Activated naive CD4-positive, alpha-beta T cell treated with anti-CD3 and anti-CD28 coated beads for 36 hours (primary cell): ENCODE measurements around the gene CFAP47. TPM values are rescaled to one million over a fixed set of nuclear protein-coding genes. Genes with fewer than 3 reads are reported as not detected.

Experiments
- CTCF ChIA-PET: fragments of 350-600 bp; sonication (Branson Sonifier 250); formaldehyde crosslinking; loops from one replicate; lab custom pipeline; 2021; ENCODE audit warnings: antibody characterized with exemption; lab: Charles Lee
- DNase-seq: peaks from one replicate; pipeline ENCODE4 v3.0.0-alpha.2; 2020
- H3K27ac Mint-ChIP-seq: one replicate; pipeline ENCODE4 v1.8.0; 2021; ENCODE audit warnings: mild to moderate bottlenecking, mixed read lengths
- H3K27me3 Mint-ChIP-seq: one replicate; pipeline ENCODE4 v1.8.0; 2021; ENCODE audit warnings: low read depth, mixed read lengths
- H3K36me3 Mint-ChIP-seq: one replicate; pipeline ENCODE4 v1.8.0; 2021; ENCODE audit warnings: low read depth, mixed read lengths
- H3K4me1 Mint-ChIP-seq: one replicate; pipeline ENCODE4 v1.8.0; 2021; ENCODE audit warnings: low read depth, mixed read lengths
- H3K4me3 Mint-ChIP-seq: one replicate; pipeline ENCODE4 v1.8.0; 2021; ENCODE audit warnings: mild to moderate bottlenecking, moderate library complexity, mixed read lengths
- H3K9me3 Mint-ChIP-seq: one replicate; pipeline ENCODE4 v1.8.0; 2021; ENCODE audit warnings: mixed read lengths
- intact Hi-C: fragments of 100-400 bp; cut with micrococcal nuclease; formaldehyde crosslinking; loops from one replicate; pipeline ENCODE4 v1.15.1; 2023
- total RNA-seq, 2 experiments: library from RNA; stranded (reverse); gene quantifications; one replicate each; pipeline ENCODE4 v1.2.3, GENCODE V29; 2021

Gene CFAP47
- total RNA-seq, 2 experiments from 2014 or later = not detected

DNA sequence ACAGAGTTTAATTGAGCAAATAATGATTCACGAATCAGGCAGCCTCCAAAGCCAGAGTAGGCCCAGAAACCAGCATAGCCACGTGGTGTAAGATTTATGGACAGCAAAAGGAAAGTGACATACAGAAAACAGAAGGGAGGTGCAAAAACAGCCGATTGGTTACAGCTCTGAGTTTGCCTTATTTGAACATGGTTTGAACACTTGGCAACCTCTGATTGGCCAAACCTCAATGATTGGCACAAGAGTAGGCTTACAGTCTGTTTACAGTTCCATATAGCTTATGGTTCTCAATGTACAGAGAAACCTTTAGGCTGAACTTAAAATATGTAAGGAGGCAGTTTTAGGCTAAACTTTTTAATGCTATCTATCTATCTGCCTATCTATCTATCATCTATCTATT lies 394.8 kb downstream of the CFAP47 start:
- no peak for DNase-seq
- intact Hi-C loops = no loop called here
- CTCF ChIA-PET = no interaction called here
- no peaks in the 10 kb centered on the region for H3K4me1 Mint-ChIP-seq
- H3K27ac Mint-ChIP-seq = no peak overlapping the region
- H3K4me3 Mint-ChIP-seq = no peak overlapping the region
- no peaks in the 10 kb centered on the region for H3K27me3 Mint-ChIP-seq
- H3K9me3 Mint-ChIP-seq = no peaks in the 10 kb centered on the region
- no peaks in the 10 kb centered on the region for H3K36me3 Mint-ChIP-seq

DNA sequence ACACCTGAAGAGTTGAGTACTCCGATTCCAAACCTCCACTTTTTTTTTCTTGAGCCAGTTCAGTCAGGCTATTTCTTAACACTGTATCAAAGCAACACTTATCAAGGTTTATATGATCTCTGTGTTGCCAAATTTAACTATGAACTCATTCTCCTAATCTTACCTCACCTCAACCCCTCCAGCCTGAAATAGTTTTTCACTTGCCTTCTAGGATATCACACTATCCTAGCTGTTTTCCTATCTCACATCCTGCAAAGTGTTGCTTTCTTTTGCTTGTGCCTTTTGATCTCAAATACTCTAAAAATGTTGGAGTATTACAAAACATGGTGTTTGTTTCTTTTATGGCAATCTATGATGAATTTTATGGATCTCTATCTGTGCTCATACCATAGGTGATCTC lies 415.0 kb downstream of the CFAP47 start:
- Mint-ChIP-seq H3K27ac (no peak overlapping the region), H3K27me3 (no peaks in the 10 kb centered on the region), H3K4me1 (no peaks in the 10 kb centered on the region), H3K9me3 (peaks cover 5% of the 10 kb centered on the region), H3K4me3 (no peak overlapping the region), H3K36me3 (no peaks in the 10 kb centered on the region)
- CTCF ChIA-PET = no interaction called here
- intact Hi-C loops = no loop called here
- no peak for DNase-seq

DNA sequence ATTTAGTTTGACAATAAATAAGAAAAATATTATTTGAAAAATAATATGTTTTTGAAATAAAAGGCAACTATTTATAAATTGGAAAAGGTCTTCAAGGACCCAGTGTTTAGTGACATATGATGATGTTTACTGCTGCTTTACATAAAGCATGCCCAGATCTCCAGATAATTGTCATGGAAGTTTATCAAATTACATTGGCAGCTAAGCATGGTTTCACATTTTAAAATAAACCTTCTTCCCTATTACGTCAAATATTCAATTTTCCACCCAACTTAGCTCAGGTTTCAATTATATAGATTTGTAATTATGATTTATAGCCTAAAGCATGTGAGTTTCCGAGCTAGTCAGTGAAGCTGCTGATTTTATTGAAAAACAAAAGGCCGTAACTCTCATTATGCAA lies 417.2 kb downstream of the CFAP47 start:
- H3K27me3 Mint-ChIP-seq = no peaks in the 10 kb centered on the region
- H3K4me3 Mint-ChIP-seq = no peak overlapping the region
- no peak for DNase-seq
- peaks cover 5% of the 10 kb centered on the region for H3K9me3 Mint-ChIP-seq
- no peaks in the 10 kb centered on the region for H3K4me1 Mint-ChIP-seq
- intact Hi-C loops = no loop called here
- CTCF ChIA-PET = no interaction called here
- H3K36me3 Mint-ChIP-seq = no peaks in the 10 kb centered on the region
- H3K27ac Mint-ChIP-seq = no peak overlapping the region

DNA sequence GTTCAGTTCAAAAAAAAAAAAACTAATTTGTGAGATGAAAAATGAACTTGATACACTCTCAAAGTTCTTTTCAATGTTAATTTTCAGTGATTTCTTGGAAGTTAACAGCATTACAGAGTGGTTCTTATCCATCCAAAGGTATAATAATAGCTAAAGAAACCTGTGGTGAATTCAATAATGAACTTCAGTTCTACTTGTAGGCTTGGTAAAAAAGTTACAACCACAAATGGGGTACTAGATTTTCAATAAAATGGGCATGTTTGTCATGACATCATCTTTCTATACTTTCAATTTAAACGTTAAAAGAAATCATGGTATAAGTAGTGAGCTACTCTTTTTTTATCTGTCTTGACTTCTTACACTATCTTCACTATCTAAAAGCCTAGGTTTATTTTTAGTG lies 424.8 kb downstream of the CFAP47 start:
- Mint-ChIP-seq H3K27ac (no peak overlapping the region), H3K4me1 (no peaks in the 10 kb centered on the region), H3K27me3 (no peaks in the 10 kb centered on the region), H3K9me3 (no peaks in the 10 kb centered on the region), H3K36me3 (no peaks in the 10 kb centered on the region), H3K4me3 (no peak overlapping the region)
- CTCF ChIA-PET = no interaction called here
- DNase-seq = no peak
- intact Hi-C loops = no loop called here

DNA sequence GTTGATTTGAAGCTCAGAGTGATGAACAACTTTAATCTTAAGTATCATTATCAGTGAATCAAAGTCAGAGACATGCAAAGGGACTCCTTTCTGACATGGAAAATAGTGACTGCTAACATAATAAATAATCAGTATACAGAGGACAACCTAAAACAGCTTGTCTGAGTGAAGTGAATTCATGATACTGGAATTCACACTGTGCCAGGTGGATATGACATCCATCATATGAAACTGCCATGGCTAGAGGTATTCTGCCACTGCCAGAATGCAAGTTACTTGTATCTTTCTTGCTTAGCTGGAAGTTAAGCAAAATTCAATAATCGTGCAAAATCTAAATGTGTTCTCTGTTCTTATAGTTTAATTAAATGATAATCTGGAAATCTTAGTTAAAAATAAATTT lies 429.0 kb downstream of the CFAP47 start:
- DNase-seq = no peak
- CTCF ChIA-PET = no interaction called here
- intact Hi-C loops = no loop called here

DNA sequence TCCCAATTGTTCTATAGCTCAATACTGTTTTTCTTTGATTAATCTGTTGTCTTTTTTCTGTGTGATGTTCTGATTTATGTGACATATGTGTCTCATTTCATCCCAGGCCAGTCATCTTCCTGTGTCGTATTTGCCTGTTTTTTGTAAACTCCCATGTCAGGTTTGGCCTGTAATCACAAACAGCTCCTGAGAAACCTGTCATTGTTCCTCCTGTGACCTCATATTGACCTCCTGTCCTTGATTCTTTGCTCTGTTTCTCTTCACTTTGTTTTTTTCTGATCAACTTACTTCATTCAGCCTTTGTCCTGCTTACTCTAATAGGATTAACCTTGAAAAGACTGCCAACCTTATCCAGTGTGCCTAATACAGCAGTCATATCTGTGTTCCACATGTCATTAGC lies 438.3 kb downstream of the CFAP47 start:
- Mint-ChIP-seq H3K4me3 (no peak overlapping the region), H3K36me3 (no peaks in the 10 kb centered on the region), H3K27me3 (no peaks in the 10 kb centered on the region), H3K9me3 (no peaks in the 10 kb centered on the region), H3K27ac (no peak overlapping the region), H3K4me1 (no peaks in the 10 kb centered on the region)
- CTCF ChIA-PET = no interaction called here
- intact Hi-C loops = no loop called here
- DNase-seq = no peak

More for the DNA sequence above, 429.0 kb downstream of the CFAP47 start:
- Mint-ChIP-seq H3K4me3 (no peak overlapping the region), H3K9me3 (no peaks in the 10 kb centered on the region), H3K27me3 (no peaks in the 10 kb centered on the region), H3K4me1 (no peaks in the 10 kb centered on the region), H3K36me3 (no peaks in the 10 kb centered on the region), H3K27ac (no peak overlapping the region)

DNA sequence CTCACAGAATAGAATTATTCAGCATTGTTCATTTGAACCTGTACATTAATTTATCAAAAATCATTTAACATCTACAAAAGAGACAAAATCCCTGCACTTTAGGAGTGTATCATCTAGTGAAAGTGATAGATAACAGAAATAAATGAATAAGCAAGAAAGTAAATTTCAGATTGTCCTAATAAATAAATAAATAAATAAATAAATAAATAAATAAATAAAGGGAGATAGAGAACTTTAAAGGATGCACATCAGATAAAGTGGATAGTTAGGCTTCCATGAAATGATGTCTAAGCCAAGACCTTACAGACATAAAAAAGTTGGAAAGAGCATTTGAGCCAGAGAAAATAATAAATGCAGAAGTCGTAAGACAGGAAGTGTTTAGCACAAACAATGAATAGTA lies 444.7 kb downstream of the CFAP47 start:
- CTCF ChIA-PET = no interaction called here
- DNase-seq = no peak
- no peaks in the 10 kb centered on the region for H3K36me3 Mint-ChIP-seq
- H3K27me3 Mint-ChIP-seq = no peaks in the 10 kb centered on the region
- no peak overlapping the region for H3K27ac Mint-ChIP-seq
- H3K9me3 Mint-ChIP-seq = peaks cover 1% of the 10 kb centered on the region
- H3K4me3 Mint-ChIP-seq = no peak overlapping the region
- intact Hi-C loops = no loop called here
- H3K4me1 Mint-ChIP-seq = no peaks in the 10 kb centered on the region

DNA sequence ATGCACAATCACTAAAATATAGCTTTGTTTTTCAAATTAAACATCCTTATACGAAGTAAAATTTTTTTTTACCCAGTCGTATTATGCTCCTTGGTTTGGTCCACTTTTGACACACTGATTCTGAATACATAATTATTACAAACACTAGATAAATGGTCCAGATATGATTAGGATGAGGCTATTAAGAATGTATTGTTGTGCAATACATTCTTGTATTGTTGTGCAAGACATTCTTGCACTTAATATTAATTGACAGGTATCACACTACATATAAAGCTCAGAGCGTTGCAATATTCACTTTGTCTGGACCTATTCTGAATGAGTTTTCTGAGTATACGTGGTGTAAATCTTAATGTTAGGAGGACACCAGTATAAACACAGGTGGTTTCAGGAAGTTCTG lies 464.0 kb downstream of the CFAP47 start:
- intact Hi-C loops = loop anchor here (10.0 kb wide), 1 partner anchor 1029 kb away; no protein-coding TSS in a partner anchor
- CTCF ChIA-PET = no interaction called here
- peaks cover 2% of the 10 kb centered on the region for H3K9me3 Mint-ChIP-seq
- no peak for DNase-seq
- H3K27me3 Mint-ChIP-seq = no peaks in the 10 kb centered on the region
- H3K4me1 Mint-ChIP-seq = no peaks in the 10 kb centered on the region
- H3K4me3 Mint-ChIP-seq = no peak overlapping the region
- no peak overlapping the region for H3K27ac Mint-ChIP-seq
- H3K36me3 Mint-ChIP-seq = no peaks in the 10 kb centered on the region

DNA sequence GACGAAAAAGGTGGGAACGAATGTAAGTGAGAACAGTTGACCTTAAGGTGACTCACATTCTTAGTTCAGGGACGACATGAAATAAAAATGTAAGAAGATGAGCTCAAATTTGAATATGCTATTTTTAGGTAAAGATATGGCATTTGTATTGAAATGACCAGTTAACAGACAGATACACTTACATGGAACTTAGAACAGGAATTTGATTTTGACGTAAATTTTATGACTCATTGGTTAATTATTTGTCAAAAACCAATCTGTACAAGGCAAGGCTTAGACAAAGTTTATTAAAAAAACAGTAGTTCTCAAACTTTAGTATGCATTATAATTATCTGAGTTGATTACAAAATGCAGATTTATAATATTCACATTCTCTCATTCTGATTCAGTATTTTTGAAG lies 469.4 kb downstream of the CFAP47 start:
- no peak for DNase-seq
- CTCF ChIA-PET = no interaction called here
- Mint-ChIP-seq H3K4me3 (no peak overlapping the region), H3K27me3 (no peaks in the 10 kb centered on the region), H3K27ac (no peak overlapping the region), H3K36me3 (no peaks in the 10 kb centered on the region), H3K9me3 (peaks cover 2% of the 10 kb centered on the region), H3K4me1 (no peaks in the 10 kb centered on the region)
- intact Hi-C loops = loop anchor here (10.0 kb wide), 1 partner anchor 1034 kb away; no protein-coding TSS in a partner anchor

DNA sequence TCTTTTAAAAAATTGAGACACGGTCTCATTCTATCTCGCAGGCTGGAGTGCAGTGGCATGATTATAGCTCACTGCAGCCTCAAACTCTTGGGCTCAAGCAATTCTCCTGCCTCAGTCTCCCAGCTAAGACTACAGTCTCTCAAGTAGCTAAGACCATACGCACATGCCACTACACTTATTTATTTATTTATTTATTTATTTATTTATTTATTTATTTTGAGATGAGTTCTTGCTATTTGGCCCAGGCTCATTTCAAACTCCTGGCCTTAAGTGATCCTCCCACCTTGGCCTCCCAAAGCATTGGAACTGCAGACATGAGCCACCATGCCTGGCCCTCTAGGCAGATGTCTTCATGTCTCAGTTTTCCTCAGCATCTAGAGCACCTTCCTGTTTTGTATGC lies 482.2 kb downstream of the CFAP47 start:
- H3K4me1 Mint-ChIP-seq = no peaks in the 10 kb centered on the region
- intact Hi-C loops = no loop called here
- H3K27ac Mint-ChIP-seq = no peak overlapping the region
- H3K4me3 Mint-ChIP-seq = no peak overlapping the region
- no peaks in the 10 kb centered on the region for H3K36me3 Mint-ChIP-seq
- H3K27me3 Mint-ChIP-seq = no peaks in the 10 kb centered on the region
- no peaks in the 10 kb centered on the region for H3K9me3 Mint-ChIP-seq
- CTCF ChIA-PET = no interaction called here
- no peak for DNase-seq

DNA sequence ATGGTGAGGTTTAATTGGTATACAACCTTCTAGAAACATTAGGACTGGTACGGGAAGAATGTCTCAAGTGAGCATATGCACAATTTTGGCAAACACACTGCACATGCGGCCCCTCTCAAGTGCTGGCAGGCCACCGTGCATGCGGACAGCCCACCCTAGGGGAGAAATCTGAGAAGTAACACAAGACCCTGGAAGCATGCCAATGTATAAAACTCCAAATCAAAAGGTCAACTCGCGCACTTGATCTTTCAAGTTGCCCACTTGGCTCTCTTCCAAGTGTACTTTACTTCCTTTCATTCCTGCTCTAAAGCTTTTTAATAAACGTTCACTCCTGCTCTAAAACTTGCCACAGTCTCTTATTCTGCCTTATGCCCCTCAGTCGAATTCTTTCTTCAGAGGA lies 488.3 kb downstream of the CFAP47 start:
- intact Hi-C loops = no loop called here
- CTCF ChIA-PET = no interaction called here
- no peak overlapping the region for H3K27ac Mint-ChIP-seq
- no peak for DNase-seq
- no peaks in the 10 kb centered on the region for H3K4me1 Mint-ChIP-seq
- no peaks in the 10 kb centered on the region for H3K36me3 Mint-ChIP-seq
- no peaks in the 10 kb centered on the region for H3K27me3 Mint-ChIP-seq
- H3K4me3 Mint-ChIP-seq = no peak overlapping the region
- no peaks in the 10 kb centered on the region for H3K9me3 Mint-ChIP-seq

DNA sequence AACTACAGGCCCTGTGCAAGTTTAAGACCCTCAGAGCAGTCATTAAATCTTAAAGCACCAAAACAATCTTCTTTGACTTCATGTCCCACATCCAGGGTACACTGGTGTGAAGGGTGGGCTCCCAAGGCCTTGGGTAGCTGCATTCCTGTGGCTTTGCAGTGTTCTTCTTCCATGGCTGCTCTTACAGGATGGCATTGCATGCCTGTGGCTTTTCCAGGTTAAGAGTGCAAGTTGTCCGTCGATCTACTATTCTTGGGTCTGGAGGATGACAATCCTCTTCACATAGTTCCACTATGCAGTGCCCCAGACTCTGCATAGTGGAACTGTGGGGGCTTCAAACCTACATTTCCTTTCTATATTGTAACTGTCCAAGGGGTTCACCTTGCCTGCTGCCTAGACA lies 494.5 kb downstream of the CFAP47 start:
- H3K27ac Mint-ChIP-seq = no peak overlapping the region
- DNase-seq = no peak
- no peaks in the 10 kb centered on the region for H3K36me3 Mint-ChIP-seq
- H3K9me3 Mint-ChIP-seq = peaks cover 1% of the 10 kb centered on the region
- no peak overlapping the region for H3K4me3 Mint-ChIP-seq
- no peaks in the 10 kb centered on the region for H3K4me1 Mint-ChIP-seq
- CTCF ChIA-PET = no interaction called here
- H3K27me3 Mint-ChIP-seq = no peaks in the 10 kb centered on the region
- intact Hi-C loops = no loop called here

DNA sequence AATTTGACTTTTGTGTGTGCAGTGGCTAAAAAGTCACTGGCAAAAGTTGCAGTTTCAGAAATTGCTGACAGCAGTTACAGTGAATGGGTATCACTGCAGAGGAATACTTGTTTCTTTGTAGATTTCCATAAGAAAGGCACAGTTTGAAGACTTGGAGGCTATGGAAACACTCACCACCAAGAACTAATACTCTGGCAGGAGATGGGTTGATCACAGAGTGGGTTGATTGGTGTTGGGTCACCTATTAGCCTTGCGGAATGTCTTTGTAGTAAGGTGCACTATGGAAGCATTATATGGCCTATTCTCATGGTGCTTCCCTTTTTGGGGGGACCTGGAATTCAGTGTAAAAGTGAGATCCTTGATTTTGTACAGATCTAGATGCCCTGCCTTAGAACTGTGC lies 502.8 kb downstream of the CFAP47 start:
- H3K27me3 Mint-ChIP-seq = no peaks in the 10 kb centered on the region
- H3K4me3 Mint-ChIP-seq = no peak overlapping the region
- no peaks in the 10 kb centered on the region for H3K4me1 Mint-ChIP-seq
- no peak overlapping the region for H3K27ac Mint-ChIP-seq
- intact Hi-C loops = no loop called here
- no peak for DNase-seq
- no peaks in the 10 kb centered on the region for H3K36me3 Mint-ChIP-seq
- CTCF ChIA-PET = no interaction called here
- H3K9me3 Mint-ChIP-seq = no peaks in the 10 kb centered on the region

DNA sequence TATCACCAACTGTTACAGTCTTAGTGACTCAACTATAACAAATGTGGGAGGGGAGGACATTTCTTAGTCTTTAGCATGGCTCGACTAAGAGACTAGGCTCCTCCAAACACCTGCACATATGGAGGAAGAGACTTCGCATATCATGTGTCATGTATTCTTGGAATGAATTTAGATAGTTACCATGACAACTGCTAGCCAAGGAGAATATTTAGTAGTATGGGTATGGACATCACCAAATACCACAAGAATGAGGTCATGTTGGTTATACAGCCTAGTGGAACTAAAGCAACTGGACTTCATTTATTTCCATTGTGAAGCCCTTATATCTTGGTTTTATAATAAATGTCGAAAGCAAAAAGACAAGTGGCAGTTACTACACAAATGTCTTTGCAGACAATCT lies 512.3 kb downstream of the CFAP47 start:
- CTCF ChIA-PET = no interaction called here
- Mint-ChIP-seq H3K27me3 (no peaks in the 10 kb centered on the region), H3K4me3 (no peak overlapping the region), H3K9me3 (no peaks in the 10 kb centered on the region), H3K27ac (no peak overlapping the region), H3K4me1 (no peaks in the 10 kb centered on the region), H3K36me3 (no peaks in the 10 kb centered on the region)
- no peak for DNase-seq
- intact Hi-C loops = no loop called here
